ENCODE results near the gene HIPK1.

HIPK1 gene

DNA sequence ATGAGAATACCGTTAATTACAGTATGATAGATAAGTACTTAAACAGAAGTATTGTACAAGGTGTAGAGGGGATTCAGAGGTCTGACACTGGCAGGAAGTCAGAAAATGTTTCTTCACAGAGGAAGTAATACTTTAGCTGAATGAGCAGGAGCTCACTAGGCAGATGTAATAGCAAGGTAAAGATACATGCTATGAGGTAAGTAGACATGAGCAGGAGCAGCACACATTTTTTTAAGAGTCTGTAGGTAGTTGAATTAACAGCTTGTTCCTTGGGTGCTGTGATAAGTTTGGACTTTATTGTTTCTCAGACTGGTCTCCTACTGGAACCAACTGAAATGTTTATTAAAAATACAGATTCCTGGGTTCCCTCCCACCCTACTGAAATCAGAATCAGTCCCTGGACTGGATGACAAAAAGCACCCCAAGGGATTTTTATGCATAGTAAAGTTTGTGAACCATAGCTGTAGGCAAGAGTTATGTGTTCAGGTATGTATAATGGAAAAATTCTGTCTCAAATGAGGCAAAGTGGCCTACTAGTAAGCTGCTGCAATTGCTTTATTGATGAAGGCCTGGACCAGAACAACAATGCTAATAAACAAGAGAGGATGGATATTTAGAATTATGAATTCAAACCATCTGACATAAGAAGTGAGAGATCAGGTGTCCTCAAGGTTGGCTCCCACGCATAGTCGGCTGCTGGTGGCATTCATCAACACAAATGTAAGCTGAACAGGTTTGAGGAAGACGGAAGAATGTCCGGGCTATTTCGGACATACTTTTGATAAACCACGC lies 25.4 kb upstream of the HIPK1 start:
- TF ChIP-seq POLR2A (IDR thresholded peaks at IDR 0.05; ENCODE audit: low read length) = no peak
- TF ChIP-seq GATA1 (IDR thresholded peaks at IDR 0.05; ENCODE audit: low read depth, low read length) = no peak

DNA sequence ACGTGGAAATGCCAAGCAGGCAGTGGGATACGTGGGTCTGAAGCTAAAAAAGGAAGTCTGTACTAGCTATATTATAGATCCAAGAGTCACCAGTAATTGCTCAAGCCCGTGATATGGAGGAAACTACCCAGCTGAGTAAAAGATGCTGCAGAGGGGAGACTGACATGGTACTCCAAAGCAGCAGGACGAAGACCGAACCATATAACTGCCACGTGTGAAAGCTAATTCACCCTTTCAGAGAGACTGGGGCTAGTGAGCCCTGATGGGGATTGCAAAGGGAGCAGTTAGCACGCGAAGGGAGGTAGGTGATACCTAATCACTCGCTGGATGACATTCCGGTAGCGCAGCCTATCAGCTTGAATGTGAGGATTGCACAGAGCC lies 24.8 kb upstream of the HIPK1 start:
- TF ChIP-seq GATA1 (IDR thresholded peaks at IDR 0.05; ENCODE audit: low read depth, low read length) (no peak), POLR2A (IDR thresholded peaks at IDR 0.05; ENCODE audit: low read length) (no peak)
- DNase-seq = peak in 1 of 2 experiments; percentile 90

More for the DNA sequence above, 25.4 kb upstream of the HIPK1 start:
- peak; percentile 41 to 53 for DNase-seq

DNA sequence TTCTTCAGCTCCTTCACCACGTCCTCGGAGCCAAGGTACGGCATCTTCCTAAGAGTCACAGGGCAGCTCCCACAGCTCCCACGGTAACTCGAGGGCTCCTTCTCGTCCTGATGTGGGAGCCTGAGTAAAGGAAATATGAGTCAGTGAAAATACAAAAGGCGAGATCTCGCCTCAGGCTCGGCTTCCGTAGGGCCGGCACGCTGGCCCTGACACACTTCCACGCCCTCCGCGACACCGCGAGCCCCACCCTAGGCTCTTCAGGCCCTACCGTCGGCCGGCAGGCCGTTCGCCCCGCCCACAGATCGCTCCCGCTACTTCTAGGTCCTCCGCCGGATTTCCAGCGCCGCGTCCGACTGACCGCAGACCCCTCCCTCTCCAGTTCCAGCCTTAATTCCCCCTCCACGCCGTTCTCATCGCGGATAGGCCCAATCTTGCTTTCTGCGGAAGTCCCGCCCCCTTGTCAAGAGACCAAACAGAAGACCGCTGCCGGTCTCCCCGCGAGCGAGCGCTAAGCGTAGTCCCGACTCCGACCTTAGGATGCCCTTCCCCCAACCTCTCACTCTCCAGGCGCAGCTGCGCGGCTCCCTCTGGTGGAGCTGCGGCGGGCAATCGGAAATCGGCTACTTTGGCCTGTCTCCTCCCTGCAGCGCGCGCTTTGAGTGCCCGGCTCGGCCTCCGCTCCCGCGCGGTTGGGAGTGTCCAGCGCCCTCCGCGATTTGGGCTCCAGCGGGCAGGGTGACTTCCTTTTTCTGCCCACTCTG lies 24.3 kb upstream of the HIPK1 start, which contains the start of the genes AP4B1 and DCLRE1B:
AP4B1 (minus strand) TSS at position 126 of the 761 bp plus-strand sequence; CDS start at position 44, 82 bp downstream.
DCLRE1B (plus strand) TSS at position 653 of the 761 bp plus-strand sequence. CDS start 261 bp downstream, outside the sequence.
- peak; percentile 92 for TF ChIP-seq POLR2A (IDR thresholded peaks at IDR 0.05; ENCODE audit: low read length)
- TF ChIP-seq GATA1 (IDR thresholded peaks at IDR 0.05; ENCODE audit: low read depth, low read length) = no peak
- peak; percentile 99 to 100 for DNase-seq

DNA sequence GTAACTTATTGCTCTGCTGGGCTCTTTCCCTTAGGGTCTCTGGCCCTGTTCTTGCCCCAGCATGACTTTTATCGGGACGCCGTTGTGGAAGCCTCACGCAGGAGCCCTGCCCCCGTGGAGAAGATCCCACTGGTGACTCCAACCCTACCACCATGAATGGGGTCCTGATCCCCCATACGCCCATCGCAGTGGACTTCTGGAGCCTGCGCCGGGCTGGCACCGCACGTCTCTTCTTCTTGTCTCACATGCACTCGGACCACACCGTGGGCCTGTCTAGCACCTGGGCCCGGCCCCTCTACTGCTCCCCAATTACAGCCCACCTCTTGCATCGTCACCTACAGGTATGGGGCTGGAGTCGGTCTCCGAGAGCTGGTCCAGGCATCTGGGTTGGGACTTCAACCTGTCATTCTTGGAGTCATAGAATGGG lies 23.7 kb upstream of the HIPK1 start:
- TF ChIP-seq POLR2A (IDR thresholded peaks at IDR 0.05; ENCODE audit: low read length) (no peak), GATA1 (IDR thresholded peaks at IDR 0.05; ENCODE audit: low read depth, low read length) (no peak)
- DNase-seq = no peak

DNA sequence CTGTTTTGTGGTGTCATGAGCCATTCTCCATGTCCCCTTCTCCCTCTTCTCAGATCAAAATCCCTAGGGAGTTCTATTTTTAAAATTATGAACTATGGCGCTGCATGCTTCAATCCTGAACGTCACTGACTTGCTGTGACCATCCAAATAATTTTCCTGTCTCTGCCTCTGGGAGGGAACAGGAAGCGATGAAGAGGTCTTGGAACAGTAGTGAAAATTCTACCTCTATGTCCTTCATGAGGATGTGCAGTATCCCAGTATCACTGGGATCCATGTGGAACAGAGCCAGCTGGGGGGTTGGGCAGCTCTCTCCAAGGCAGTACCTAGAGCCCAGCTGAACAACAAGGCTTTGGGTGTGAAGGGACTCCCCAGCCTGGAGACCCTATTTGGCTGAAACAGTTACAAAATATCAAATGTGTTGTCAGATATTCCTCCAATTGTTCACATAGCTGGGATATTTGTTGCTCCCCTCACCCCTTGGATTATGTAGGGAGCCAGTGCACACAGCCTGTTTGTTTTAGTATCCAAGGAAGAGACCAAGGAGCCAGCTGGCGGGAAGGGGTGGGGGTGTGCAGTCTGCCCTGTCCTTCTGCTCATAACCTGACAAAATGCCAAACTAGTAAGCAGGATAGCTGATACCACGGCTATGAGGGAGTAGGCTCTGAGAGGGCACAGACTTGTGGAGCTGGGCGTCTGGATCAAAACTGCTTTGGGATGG lies 16.4 kb upstream of the HIPK1 start:
- peak; percentile 53 for TF ChIP-seq POLR2A (IDR thresholded peaks at IDR 0.05; ENCODE audit: low read length)
- TF ChIP-seq GATA1 (IDR thresholded peaks at IDR 0.05; ENCODE audit: low read depth, low read length) = no peak
- DNase-seq = peak; percentile 77 to 82

DNA sequence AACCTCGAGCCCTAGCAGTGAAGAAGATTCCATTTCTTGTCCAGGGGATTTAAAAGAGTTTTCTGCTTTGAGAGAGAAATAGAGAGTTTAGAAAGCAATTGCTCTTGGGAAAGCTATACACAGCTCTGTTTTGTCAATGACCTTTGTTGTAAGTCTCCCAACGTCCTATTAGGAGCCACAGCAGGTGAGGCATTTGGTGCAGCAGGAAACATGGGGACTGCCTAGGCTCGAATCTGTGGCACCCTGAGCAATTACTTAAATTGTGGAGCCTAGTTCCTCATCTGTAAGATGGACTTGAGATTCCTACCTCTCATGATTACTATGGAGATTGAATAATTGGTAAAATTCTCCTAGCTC lies 15.8 kb upstream of the HIPK1 start:
- peak in 1 of 2 experiments; percentile 46 for DNase-seq
- TF ChIP-seq GATA1 (IDR thresholded peaks at IDR 0.05; ENCODE audit: low read depth, low read length) = no peak
- TF ChIP-seq POLR2A (IDR thresholded peaks at IDR 0.05; ENCODE audit: low read length) = no peak

DNA sequence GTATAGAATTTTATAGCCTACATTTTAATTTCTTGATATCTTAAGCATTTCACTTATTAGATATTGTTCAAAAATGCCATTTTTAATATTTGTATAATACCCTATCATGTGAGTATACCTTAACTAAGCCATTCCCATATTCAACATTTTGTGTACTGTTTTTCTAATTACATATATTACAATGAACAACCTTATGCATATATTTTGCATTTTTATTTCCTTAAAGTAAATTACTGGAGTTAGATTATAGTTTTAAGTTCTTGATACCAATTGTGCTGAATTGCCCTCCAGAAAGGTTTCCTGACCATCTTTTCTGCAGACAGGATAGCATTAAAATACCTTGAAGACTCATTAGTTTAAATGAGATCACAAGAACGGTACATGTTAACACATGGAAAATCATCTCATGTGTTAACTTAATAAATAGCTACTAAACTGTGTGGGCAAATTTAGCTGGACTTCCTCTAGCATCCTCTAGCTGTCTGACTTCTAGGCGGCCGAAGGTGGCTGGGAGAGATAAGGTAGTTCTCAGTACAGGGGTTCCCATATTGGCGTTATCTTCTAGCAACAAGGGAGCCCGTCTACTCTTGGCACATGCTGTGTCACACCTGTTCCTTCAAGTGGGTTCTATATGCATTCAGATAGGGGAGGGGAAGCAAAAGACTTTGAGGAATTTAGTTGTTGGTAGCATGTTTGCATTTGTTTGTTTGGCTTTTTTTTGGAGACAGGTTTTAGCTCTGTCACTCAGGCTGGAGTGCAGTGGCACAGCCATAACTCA lies 15.0 kb upstream of the HIPK1 start:
- DNase-seq = peak; percentile 96 to 100
- TF ChIP-seq GATA1 (IDR thresholded peaks at IDR 0.05; ENCODE audit: low read depth, low read length) (peak; percentile 93), POLR2A (IDR thresholded peaks at IDR 0.05; ENCODE audit: low read length) (peak; percentile 55)

DNA sequence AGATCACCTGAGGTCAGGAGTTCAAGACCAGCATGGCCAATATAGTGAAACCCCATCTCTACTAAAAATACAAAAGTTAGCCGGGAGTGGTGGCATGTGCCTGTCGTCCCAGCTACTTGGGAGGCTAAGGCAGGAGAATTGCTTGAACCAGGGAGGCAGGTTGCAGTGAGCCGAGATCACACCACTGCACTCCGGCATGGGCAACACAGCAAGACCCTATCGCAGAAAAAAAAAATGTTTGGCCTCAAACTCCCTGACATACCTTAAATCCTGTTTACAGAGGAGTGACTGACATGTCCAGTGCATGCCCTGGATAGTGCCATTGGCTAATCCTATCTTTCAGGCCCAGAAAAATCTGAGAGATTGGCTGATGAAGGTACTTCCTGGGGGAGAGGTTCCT lies 12.2 kb upstream of the HIPK1 start:
- TF ChIP-seq POLR2A (IDR thresholded peaks at IDR 0.05; ENCODE audit: low read length) (no peak), GATA1 (IDR thresholded peaks at IDR 0.05; ENCODE audit: low read depth, low read length) (no peak)
- DNase-seq = no peak

DNA sequence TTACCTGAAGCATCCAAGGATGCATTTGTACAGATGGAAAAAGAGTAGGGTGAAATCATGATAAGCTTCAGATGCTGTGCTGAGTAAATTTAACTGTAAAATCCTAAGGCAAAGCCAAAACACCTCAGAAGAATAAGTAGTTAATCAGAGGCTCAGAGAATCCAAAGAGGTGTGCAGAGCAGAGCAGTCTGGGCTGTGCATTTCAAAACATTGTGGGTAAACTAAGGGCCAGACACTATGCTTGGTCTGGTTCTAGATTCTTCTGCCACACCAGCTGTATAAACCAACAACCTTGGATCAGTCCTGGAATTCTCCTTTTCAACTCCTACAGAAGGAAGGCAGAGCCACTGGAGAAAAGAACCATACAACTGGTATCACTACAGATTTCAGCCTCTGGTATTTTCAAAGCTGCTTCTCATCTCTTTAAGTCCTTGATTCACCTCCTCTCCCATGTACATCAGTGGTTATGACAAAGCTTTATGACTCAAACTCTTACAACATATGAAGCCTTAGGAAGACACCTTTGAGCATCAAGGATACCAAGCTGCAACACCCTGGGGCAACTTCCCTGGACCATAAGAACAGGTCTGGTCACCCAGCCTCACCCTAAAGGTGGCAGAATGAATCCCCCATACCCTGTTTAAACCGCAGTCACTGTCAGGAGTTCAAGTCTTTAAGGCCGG lies 11.6 kb upstream of the HIPK1 start:
- no peak for TF ChIP-seq POLR2A (IDR thresholded peaks at IDR 0.05; ENCODE audit: low read length)
- no peak for TF ChIP-seq GATA1 (IDR thresholded peaks at IDR 0.05; ENCODE audit: low read depth, low read length)
- peak; percentile 42 to 69 for DNase-seq

DNA sequence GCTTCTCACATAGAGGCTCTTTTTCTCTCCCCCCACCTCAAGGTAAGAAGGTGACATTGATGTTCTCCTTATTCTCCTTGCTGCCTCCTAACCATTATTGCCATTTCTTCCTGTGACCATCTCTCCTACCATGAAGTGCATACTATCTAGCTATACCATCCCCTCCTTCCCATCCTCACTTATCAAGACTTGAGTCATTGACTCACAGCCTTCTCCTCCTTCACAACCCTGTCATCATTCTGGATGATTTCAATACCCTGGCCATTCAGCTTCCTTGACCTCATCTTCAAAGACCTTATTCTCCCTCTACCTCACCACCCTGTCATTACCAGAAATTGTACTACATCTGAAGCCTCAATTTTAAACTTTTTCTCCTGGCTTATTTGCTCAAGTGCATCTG lies 10.9 kb upstream of the HIPK1 start:
- DNase-seq = peak; percentile 67 to 81
- TF ChIP-seq POLR2A (IDR thresholded peaks at IDR 0.05; ENCODE audit: low read length) = no peak
- TF ChIP-seq GATA1 (IDR thresholded peaks at IDR 0.05; ENCODE audit: low read depth, low read length) = no peak

DNA sequence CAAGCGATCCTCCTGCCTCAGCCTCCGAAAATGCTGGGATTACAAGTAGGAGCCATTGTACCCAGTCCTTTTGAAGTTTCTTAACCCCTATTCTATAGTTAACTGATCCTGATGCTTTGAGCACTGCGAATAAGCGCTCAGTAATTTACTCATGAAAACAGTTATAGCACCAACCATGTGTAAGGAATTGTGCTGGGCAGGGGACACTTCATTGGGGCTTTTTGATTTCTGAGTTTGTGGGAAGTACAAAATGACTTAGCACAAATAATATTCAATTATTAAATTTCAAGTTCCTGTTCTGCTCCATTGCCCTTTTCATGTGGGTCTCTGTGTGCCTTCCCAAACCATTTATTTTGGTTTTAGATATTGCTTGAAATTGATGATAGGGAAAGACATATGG lies 6.2 kb upstream of the HIPK1 start:
- no peak for TF ChIP-seq POLR2A (IDR thresholded peaks at IDR 0.05; ENCODE audit: low read length)
- no peak for TF ChIP-seq GATA1 (IDR thresholded peaks at IDR 0.05; ENCODE audit: low read depth, low read length)
- no peak for DNase-seq

DNA sequence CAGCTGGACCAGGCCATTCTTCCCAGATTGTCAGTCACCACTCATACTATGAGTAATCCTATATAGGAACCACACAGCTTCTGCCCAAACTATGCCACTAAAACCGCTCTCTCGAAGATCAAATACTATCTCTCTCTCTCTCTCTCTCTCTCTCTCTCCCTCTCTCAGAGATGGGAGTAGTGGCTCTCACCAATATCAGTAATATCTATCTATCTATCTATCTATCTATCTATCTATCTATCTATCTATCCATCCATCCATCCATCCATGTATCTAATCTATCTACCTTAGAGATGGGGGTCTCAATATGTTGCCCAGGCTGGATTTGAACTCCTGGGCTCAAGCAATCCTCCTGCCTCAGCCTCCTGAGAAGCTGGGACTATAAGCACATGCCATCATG lies 4.7 kb upstream of the HIPK1 start:
- TF ChIP-seq POLR2A (IDR thresholded peaks at IDR 0.05; ENCODE audit: low read length) (no peak), GATA1 (IDR thresholded peaks at IDR 0.05; ENCODE audit: low read depth, low read length) (no peak)
- no peak for DNase-seq
